CD4-positive, alpha-beta T cell treated with Interleukin-21 for 1 hour (primary cell): ENCODE measurements around the gene LPXN.
A peak's percentile ranks its signal among the peaks of the same experiment; 100 is the strongest.

Experiments
- DNase-seq: peaks from one replicate; pipeline ENCODE4 v3.0.0-alpha.2; 2020

The LPXN gene

GRCh38 chr11:58578635-58579191, 3.1 kb upstream of the LPXN start, which contains the start of gene ZFP91:
TSS of gene ZFP91 (plus strand) at chr11:58579063. CDS start at chr11:58579282, 219 bp downstream.
- DNase-seq: peak; percentile 98

- peak; percentile 96 for DNase-seq
These were observed 2.5 kb upstream of the LPXN start for GRCh38 chr11:58578136-58578634.

GRCh38 chr11:58577555-58578135, 2.0 kb upstream of the LPXN start:
- DNase-seq: peak; percentile 88

- peak; percentile 36 for DNase-seq
These were observed 1.3 kb upstream of the LPXN start for GRCh38 chr11:58576887-58577471.

- no peak for DNase-seq
These were observed 775 bp downstream of the LPXN start for GRCh38 chr11:58574881-58575280.

- DNase-seq: peak; percentile 63
These were observed 2.1 kb downstream of the LPXN start for GRCh38 chr11:58573451-58574104.

GRCh38 chr11:58572906-58573305, 2.8 kb downstream of the LPXN start:
- peak; percentile 12 for DNase-seq

GRCh38 chr11:58567889-58568512, 7.7 kb downstream of the LPXN start:
- peak; percentile 84 for DNase-seq

GRCh38 chr11:58564231-58564630, 11.4 kb downstream of the LPXN start:
- DNase-seq: peak; percentile 19

- DNase-seq: peak; percentile 30
These were observed 13.3 kb downstream of the LPXN start for GRCh38 chr11:58562375-58562800.

GRCh38 chr11:58561394-58562098, 14.1 kb downstream of the LPXN start:
- no peak for DNase-seq

GRCh38 chr11:58560842-58561241, 14.8 kb downstream of the LPXN start:
- DNase-seq: no peak

GRCh38 chr11:58549644-58550043, 26.0 kb downstream of the LPXN start:
- no peak for DNase-seq

- DNase-seq: no peak
These were observed 28.8 kb downstream of the LPXN start for GRCh38 chr11:58546841-58547240.

GRCh38 chr11:58531865-58532341, 43.8 kb downstream of the LPXN start:
- DNase-seq: no peak

- DNase-seq: peak; percentile 48
These were observed 45.4 kb downstream of the LPXN start for GRCh38 chr11:58530236-58530635.

GRCh38 chr11:58527429-58527828, 48.2 kb downstream of the LPXN start:
- no peak for DNase-seq

- DNase-seq: no peak
These were observed 48.9 kb downstream of the LPXN start for GRCh38 chr11:58526721-58527120.

- DNase-seq: peak; percentile 68
These were observed 50.5 kb downstream of the LPXN start for GRCh38 chr11:58525037-58525614.

- peak; percentile 74 for DNase-seq
These were observed 51.2 kb downstream of the LPXN start for GRCh38 chr11:58524232-58525036.

- peak; percentile 33 for DNase-seq
These were observed 61.8 kb downstream of the LPXN start for GRCh38 chr11:58513747-58514367.
